Psoas muscle (tissue), 8 donors: ENCODE data around the gene FARSB. TPM values are rescaled to one million over a fixed set of nuclear protein-coding genes. Genes with fewer than 3 reads are reported as not detected.

ENCODE experiments used
- ATAC-seq, 4 donors: fragments of 200-7000 bp; cut with Tn5 transposase; one replicate each; pipeline ENCODE4 v1.9.1; 2020; ENCODE audit warnings: moderate library complexity in 3 of 4, mild to moderate bottlenecking in 2 of 4
- DNase-seq, 2 donors: peaks; one replicate each; pipeline ENCODE4 v3.0.0-alpha.2; 2020
- H3K27ac ChIP-seq: fragments of 200-600 bp; one replicate; pipeline ENCODE4 v1.8.0; 2022
- H3K27me3 ChIP-seq, 3 donors: fragments of 200-600 bp in 1 of 3; one replicate each; pipeline versions ENCODE4 v1.6.1 to v1.8.0; 2013 to 2022; ENCODE audit warnings: low read length in 2 of 3, mild to moderate bottlenecking in 2 of 3, moderate library complexity in 1 of 3; ENCODE audit not compliant: insufficient read depth in 3 of 3
- H3K36me3 ChIP-seq, 2 donors: fragments of 200-600 bp in 1 of 2; one replicate each; pipeline versions ENCODE4 v1.6.1 to v1.8.0; 2013 to 2022; ENCODE audit warnings: low read depth in 1 of 2, mild to moderate bottlenecking in 1 of 2, moderate library complexity in 1 of 2; ENCODE audit not compliant: insufficient read depth in 1 of 2
- H3K4me1 ChIP-seq: fragments of 200-600 bp; one replicate; pipeline ENCODE4 v1.8.0; 2022
- H3K4me3 ChIP-seq: fragments of 200-600 bp; one replicate; pipeline ENCODE4 v1.8.0; 2022; ENCODE audit warnings: mild to moderate bottlenecking
- H3K9me3 ChIP-seq: fragments of 200-600 bp; one replicate; pipeline ENCODE4 v1.8.0; 2022
- CTCF ChIP-seq: fragments of 200-600 bp; IDR thresholded peaks from one replicate; pipeline ENCODE4 v1.8.0; 2022; ENCODE audit warnings: antibody characterized with exemption
- WGBS, 3 donors: extraction: QIAGEN DNeasy Blood & Tissue Kit; methylation state at CpG; one replicate each; pipeline versions ENCODE4 v1.1.6 to v1.1.7; 2013; 5-methylcytosine and 5-hydroxymethylcytosine counted together
- intact Hi-C, 2 donors: fragments of 100-400 bp; cut with DNase I; formaldehyde crosslinking; loops; one replicate each; pipeline versions ENCODE4 v1.11.0 to v1.14.2; 2022
- polyA plus RNA-seq, 3 donors: library from polyadenylated mRNA; stranded (reverse); fragments of 200-250 nt; gene quantifications; one replicate each; pipeline ENCODE4 v1.2.3, GENCODE V29; 2013
- total RNA-seq, 4 donors: library from RNA; stranded (reverse); fragmentation: NEBNext Ultra II Directional in 2 of 4; extraction: Animal tissue kit (Norgen Biotek cat#: 25700) in 2 of 4; gene quantifications; one replicate each; pipeline versions ENCODE4 v1.2.1 to v1.2.4, GENCODE V29; 2021 to 2023
- donor health status: healthy with polysubstance abuse.
- donor health status: DM: no; HTN: no; CAD: no; lungs with moderate emphysema.
- donor health status: Bipolar disorder and iron deficiency.
- donor health status: healthy.
- donor health status: DM: yes; HTN: yes; CAD: no.
- donor health status: DM: no; HTN: no; CAD: no.
- donor health status: DM: no; HTN: no; CAD: no.
- donor health status: DM: yes; HTN: yes; CAD: no.

The FARSB gene
- total and polyA plus RNA-seq, 7 donors: 23.2 to 45.3 (median 35.6) TPM

- Histone ChIP-seq H3K27me3 (peaks cover 0 to 4% (median 0%) of the 10 kb centered on the region in 3 donors), H3K27ac (no peak overlapping the region), H3K4me1 (no peaks in the 10 kb centered on the region), H3K9me3 (no peaks in the 10 kb centered on the region), H3K36me3 (no peaks in the 10 kb centered on the region), H3K4me3 (no peak overlapping the region)
- WGBS, 3 donors: 81 to 82% (median 82%) methylated on average over 5 of the region's 5 CpGs
- DNase-seq: no peak
- TF ChIP-seq CTCF: no peak
- intact Hi-C loops: no loop called here
- no peak for ATAC-seq
Measured at GRCh38 chr2:222532315-222532714, 123.6 kb downstream of the FARSB start.

GRCh38 chr2:222526480-222527277 lies 129.2 kb downstream of the FARSB start:
- intact Hi-C loops: no loop called here
- no peak for TF ChIP-seq CTCF
- ATAC-seq (no peak), DNase-seq (no peak)
- H3K36me3 ChIP-seq: no peaks in the 10 kb centered on the region
- no peaks in the 10 kb centered on the region for H3K4me1 ChIP-seq
- H3K4me3 ChIP-seq: no peak overlapping the region
- H3K27ac ChIP-seq: no peak overlapping the region
- H3K27me3 ChIP-seq: no peaks in the 10 kb centered on the region
- no peaks in the 10 kb centered on the region for H3K9me3 ChIP-seq
- 87 to 92% (median 91%) methylated on average over 7 of the region's 7 CpGs for WGBS, 3 donors

DNA sequence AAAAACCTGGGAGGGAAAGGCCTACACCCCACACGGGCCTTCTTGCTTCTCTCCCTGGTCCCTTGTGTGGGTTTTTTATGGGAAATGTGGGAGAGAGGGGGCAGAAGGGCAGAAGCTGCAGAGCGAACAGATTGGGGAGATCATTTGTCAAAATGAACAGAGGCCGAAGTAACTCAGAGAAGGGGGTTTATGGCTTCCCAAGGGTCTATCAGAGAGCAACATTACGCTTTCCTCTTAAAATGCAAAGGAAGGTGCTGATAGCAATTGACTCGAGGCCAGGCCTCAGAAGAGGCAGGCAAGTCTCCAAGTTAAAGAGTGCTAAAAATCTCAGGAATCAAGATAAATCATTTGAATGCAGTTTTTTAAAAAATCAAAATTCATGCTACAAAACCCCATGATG lies 130.1 kb downstream of the FARSB start:
- no peaks in the 10 kb centered on the region for H3K36me3 ChIP-seq

DNA sequence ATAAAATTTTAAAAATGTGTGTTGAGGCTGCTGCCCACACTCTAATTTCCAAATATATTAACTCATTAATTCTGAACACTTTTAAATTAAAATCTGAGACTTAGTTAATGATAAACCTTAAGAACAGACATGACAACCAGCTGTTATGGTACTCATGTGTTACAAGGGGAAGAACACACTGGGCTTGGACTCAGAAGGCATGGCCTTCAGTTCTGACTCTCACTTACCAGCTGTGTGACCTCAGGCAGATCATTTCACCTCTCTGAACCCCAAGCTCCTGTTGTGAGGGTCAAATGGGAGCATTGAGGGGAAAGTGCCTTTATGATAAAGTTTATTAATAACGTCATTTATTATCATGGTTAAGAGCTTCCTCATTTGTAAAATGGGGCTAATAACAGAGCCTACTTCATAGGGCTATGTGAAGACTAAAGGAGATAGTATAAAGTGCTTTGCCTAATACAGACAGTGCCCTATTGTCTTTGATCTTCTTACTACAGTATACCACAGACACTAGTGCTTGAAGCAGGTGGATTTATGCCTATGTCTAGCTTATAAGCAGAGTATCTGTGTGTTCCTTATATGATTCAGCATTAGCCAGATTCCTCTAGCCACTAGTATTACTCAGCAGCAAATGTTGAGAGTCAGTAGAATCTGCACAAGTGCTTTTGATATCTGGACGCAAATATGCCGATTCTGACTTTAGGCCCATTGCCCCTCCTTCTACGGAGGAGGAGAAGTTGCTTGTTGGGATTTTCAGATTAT lies 131.9 kb downstream of the FARSB start:
- DNase-seq (no peak), ATAC-seq (no peak)
- H3K9me3 ChIP-seq: no peaks in the 10 kb centered on the region
- 82 to 87% (median 84%) methylated on average over 4 of the region's 4 CpGs for WGBS, 3 donors
- no peak for TF ChIP-seq CTCF
- no peak overlapping the region for H3K27ac ChIP-seq
- no peaks in the 10 kb centered on the region for H3K27me3 ChIP-seq
- H3K4me3 ChIP-seq: no peak overlapping the region
- intact Hi-C loops: no loop called here
- H3K36me3 ChIP-seq: no peaks in the 10 kb centered on the region
- H3K4me1 ChIP-seq: peaks cover 4% of the 10 kb centered on the region

More for the DNA sequence above, 130.1 kb downstream of the FARSB start:
- DNase-seq (no peak), ATAC-seq (no peak)
- intact Hi-C loops: no loop called here
- Histone ChIP-seq H3K27ac (no peak overlapping the region), H3K9me3 (no peaks in the 10 kb centered on the region), H3K4me1 (no peaks in the 10 kb centered on the region), H3K27me3 (no peaks in the 10 kb centered on the region), H3K4me3 (no peak overlapping the region)
- TF ChIP-seq CTCF: no peak
- WGBS, 3 donors: 51 to 59% (median 59%) methylated on average over 5 of the region's 5 CpGs
